ENCODE results near the gene RNF4.

The RNF4 gene

DNA sequence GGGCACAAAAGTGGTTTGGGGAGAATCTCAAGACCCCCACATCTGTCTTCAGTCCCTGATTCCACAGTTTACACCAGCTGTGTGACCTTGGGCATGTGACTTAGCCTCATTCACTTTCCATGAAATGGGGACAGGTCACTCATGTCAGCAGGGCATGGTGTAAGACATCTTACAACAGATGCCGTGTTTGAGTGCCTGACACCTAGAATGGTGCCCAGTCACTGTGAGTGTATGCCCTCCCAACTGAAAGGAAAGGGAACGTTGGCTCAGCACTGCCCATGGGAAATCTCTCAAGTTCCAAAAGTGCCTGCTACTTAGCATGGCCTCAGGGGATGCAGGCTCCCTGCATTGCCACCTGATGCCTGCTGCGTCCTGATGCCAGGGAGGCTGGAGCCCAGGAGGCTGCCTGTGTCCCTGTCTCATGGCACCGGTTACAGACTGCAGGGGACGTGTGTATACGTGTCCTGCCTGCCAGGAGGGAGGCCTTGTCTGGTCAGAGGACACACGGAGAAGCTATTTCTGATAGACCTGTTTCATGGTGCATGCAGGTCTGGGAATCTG lies 32.2 kb downstream of the RNF4 start:
- TF ChIP-seq, protein P1, sequence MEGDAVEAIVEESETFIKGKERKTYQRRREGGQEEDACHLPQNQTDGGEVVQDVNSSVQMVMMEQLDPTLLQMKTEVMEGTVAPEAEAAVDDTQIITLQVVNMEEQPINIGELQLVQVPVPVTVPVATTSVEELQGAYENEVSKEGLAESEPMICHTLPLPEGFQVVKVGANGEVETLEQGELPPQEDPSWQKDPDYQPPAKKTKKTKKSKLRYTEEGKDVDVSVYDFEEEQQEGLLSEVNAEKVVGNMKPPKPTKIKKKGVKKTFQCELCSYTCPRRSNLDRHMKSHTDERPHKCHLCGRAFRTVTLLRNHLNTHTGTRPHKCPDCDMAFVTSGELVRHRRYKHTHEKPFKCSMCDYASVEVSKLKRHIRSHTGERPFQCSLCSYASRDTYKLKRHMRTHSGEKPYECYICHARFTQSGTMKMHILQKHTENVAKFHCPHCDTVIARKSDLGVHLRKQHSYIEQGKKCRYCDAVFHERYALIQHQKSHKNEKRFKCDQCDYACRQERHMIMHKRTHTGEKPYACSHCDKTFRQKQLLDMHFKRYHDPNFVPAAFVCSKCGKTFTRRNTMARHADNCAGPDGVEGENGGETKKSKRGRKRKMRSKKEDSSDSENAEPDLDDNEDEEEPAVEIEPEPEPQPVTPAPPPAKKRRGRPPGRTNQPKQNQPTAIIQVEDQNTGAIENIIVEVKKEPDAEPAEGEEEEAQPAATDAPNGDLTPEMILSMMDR (conservative IDR thresholded peaks at IDR 0.05; ENCODE audit: low read length), result no peak
- no peak for DNase-seq (ENCODE audit: low read depth)
- no peak overlapping the region for H3K4me3 ChIP-seq (ENCODE audit: low read length)

GRCh38 chr4:2503809-2504208 lies 34.9 kb downstream of the RNF4 start:
- no peak for DNase-seq (ENCODE audit: low read depth)
- H3K4me3 ChIP-seq (ENCODE audit: low read length), result no peak overlapping the region
- TF ChIP-seq, protein P1 (conservative IDR thresholded peaks at IDR 0.05; ENCODE audit: low read length), result no peak

DNA sequence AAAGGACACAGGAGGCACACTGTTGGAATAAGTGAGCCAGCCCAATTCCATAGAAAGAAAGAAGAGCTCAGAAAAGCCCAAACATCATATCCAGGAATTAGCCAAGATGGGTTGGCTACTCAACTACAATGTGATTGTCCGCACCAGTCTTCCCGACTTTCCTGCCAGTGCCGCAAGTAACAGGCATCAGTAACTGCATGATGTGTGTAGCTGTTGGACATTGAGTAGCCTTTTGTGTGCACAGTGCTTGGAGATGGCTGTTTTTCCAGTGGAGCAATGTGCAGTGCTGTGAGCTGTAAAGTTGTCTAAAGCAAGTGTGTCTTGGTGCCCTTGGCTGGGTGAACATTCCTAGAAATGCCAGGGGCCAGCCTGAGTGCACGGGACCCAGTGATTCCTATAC lies 38.4 kb downstream of the RNF4 start:
- no peak overlapping the region for H3K4me3 ChIP-seq (ENCODE audit: low read length)
- TF ChIP-seq, protein P1 (conservative IDR thresholded peaks at IDR 0.05; ENCODE audit: low read length), result no peak
- DNase-seq (ENCODE audit: low read depth), result no peak

DNA sequence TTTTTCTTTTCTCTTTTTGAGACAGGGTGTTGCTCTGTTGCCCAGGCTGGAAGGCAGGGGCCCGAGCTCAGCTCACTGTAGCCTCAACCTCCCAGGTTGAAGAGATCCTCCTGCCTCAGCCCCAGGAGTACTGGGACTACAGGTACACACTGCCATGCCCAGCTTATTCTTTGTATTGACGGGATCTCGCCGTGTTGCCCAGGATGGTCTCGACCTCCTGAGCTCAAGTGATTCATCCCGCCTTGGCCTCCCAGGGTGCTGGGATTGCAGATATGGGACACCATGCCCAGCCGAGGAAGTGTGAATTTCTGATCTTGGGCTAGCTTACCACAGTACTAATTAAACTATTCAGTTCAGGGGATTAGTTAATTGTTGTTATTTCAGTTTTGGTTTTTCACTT lies 38.9 kb downstream of the RNF4 start:
- TF ChIP-seq, protein P1 (conservative IDR thresholded peaks at IDR 0.05; ENCODE audit: low read length), result no peak
- DNase-seq (ENCODE audit: low read depth), result no peak
- H3K4me3 ChIP-seq (ENCODE audit: low read length), result no peak overlapping the region

- TF ChIP-seq, protein P1 (conservative IDR thresholded peaks at IDR 0.05; ENCODE audit: low read length), result no peak
- H3K4me3 ChIP-seq (ENCODE audit: low read length), result no peak overlapping the region
- DNase-seq (ENCODE audit: low read depth), result no peak
Measured at GRCh38 chr4:2510351-2511259, 41.7 kb downstream of the RNF4 start.

- DNase-seq (ENCODE audit: low read depth), result no peak
- no peak overlapping the region for H3K4me3 ChIP-seq (ENCODE audit: low read length)
- TF ChIP-seq, protein P1 (conservative IDR thresholded peaks at IDR 0.05; ENCODE audit: low read length), result no peak
Measured at GRCh38 chr4:2511645-2512131, 42.8 kb downstream of the RNF4 start.

Data from AG10803 (cell line).